Measurements from ENCODE around the gene GNAS-AS1.

GNAS-AS1 gene

GRCh38 chr20:58803533-58803932 is 47.2 kb downstream of the GNAS-AS1 start:
- no peak overlapping the region for H3K9ac ChIP-seq (ENCODE audit: low read length)
- H3F3A ChIP-seq (ENCODE audit: insufficient read depth) = no peaks in the 10 kb centered on the region
- no peak overlapping the region for H3K4me2 ChIP-seq (ENCODE audit: low read depth, low read length, poor library complexity, severe bottlenecking)
- TF ChIP-seq CTCF (IDR thresholded peaks at IDR 0.05; ENCODE audit: insufficient read depth, low read length, poor library complexity, severe bottlenecking) (no peak), EZH2phosphoT487 (conservative IDR thresholded peaks at IDR 0.05; ENCODE audit: low read length) (no peak)
- H2AFZ ChIP-seq (ENCODE audit: low read depth, low read length, severe bottlenecking) = no peak overlapping the region
- no peaks in the 10 kb centered on the region for H3K36me3 ChIP-seq (ENCODE audit: low read length)
- H3K79me2 ChIP-seq (ENCODE audit: insufficient read depth, low read length) = no peaks in the 10 kb centered on the region
- H3K9me2 ChIP-seq (replicated peaks; ENCODE audit: insufficient read depth, low read length) = no peaks in the 10 kb centered on the region
- H4K20me1 ChIP-seq (ENCODE audit: low read depth, low read length) = no peaks in the 10 kb centered on the region
- no peaks in the 10 kb centered on the region for H3K9me3 ChIP-seq (ENCODE audit: insufficient read depth, low read length)
- no peaks in the 10 kb centered on the region for H3K27me3 ChIP-seq (ENCODE audit: low read length)
- no peak overlapping the region for H3K4me3 ChIP-seq (ENCODE audit: insufficient read depth, low read length, poor library complexity, severe bottlenecking)
- no peak overlapping the region for H3K27ac ChIP-seq (ENCODE audit: low read depth, low read length)

GRCh38 chr20:58802061-58802460 is 48.6 kb downstream of the GNAS-AS1 start:
- H3K27me3 ChIP-seq (ENCODE audit: low read length) = no peaks in the 10 kb centered on the region
- no peak overlapping the region for H3K4me3 ChIP-seq (ENCODE audit: insufficient read depth, low read length, poor library complexity, severe bottlenecking)

GRCh38 chr20:58800134-58800871 is 50.4 kb downstream of the GNAS-AS1 start:
- Histone ChIP-seq H3K4me2 (ENCODE audit: low read depth, low read length, poor library complexity, severe bottlenecking) (no peak overlapping the region), H3K9me2 (replicated peaks; ENCODE audit: insufficient read depth, low read length) (no peaks in the 10 kb centered on the region), H3K9ac (ENCODE audit: low read length) (no peak overlapping the region), H3K79me2 (ENCODE audit: insufficient read depth, low read length) (no peaks in the 10 kb centered on the region), H3K9me3 (ENCODE audit: insufficient read depth, low read length) (no peaks in the 10 kb centered on the region), H4K20me1 (ENCODE audit: low read depth, low read length) (no peaks in the 10 kb centered on the region), H3K4me3 (ENCODE audit: insufficient read depth, low read length, poor library complexity, severe bottlenecking) (no peak overlapping the region), H3K27ac (ENCODE audit: low read depth, low read length) (no peak overlapping the region), H3K36me3 (ENCODE audit: low read length) (no peaks in the 10 kb centered on the region), H3K27me3 (ENCODE audit: low read length) (no peaks in the 10 kb centered on the region), H2AFZ (ENCODE audit: low read depth, low read length, severe bottlenecking) (no peak overlapping the region), H3F3A (ENCODE audit: insufficient read depth) (no peaks in the 10 kb centered on the region)
- TF ChIP-seq EZH2phosphoT487 (conservative IDR thresholded peaks at IDR 0.05; ENCODE audit: low read length) (no peak), CTCF (IDR thresholded peaks at IDR 0.05; ENCODE audit: insufficient read depth, low read length, poor library complexity, severe bottlenecking) (no peak)

More at GRCh38 chr20:58802061-58802460, 48.6 kb downstream of the GNAS-AS1 start:
- no peak overlapping the region for H3K27ac ChIP-seq (ENCODE audit: low read depth, low read length)
- no peaks in the 10 kb centered on the region for H3K9me2 ChIP-seq (replicated peaks; ENCODE audit: insufficient read depth, low read length)
- H3K36me3 ChIP-seq (ENCODE audit: low read length) = no peaks in the 10 kb centered on the region
- no peak overlapping the region for H3K4me2 ChIP-seq (ENCODE audit: low read depth, low read length, poor library complexity, severe bottlenecking)
- no peaks in the 10 kb centered on the region for H4K20me1 ChIP-seq (ENCODE audit: low read depth, low read length)
- H3F3A ChIP-seq (ENCODE audit: insufficient read depth) = no peaks in the 10 kb centered on the region
- no peak overlapping the region for H2AFZ ChIP-seq (ENCODE audit: low read depth, low read length, severe bottlenecking)
- H3K9ac ChIP-seq (ENCODE audit: low read length) = no peak overlapping the region
- no peaks in the 10 kb centered on the region for H3K79me2 ChIP-seq (ENCODE audit: insufficient read depth, low read length)
- no peak for TF ChIP-seq CTCF (IDR thresholded peaks at IDR 0.05; ENCODE audit: insufficient read depth, low read length, poor library complexity, severe bottlenecking)
- no peak for TF ChIP-seq EZH2phosphoT487 (conservative IDR thresholded peaks at IDR 0.05; ENCODE audit: low read length)
- H3K9me3 ChIP-seq (ENCODE audit: insufficient read depth, low read length) = no peaks in the 10 kb centered on the region

Measured in SU-DHL-6 (cell line).